ENCODE results near the gene JHY. TPM values are rescaled to one million over a fixed set of nuclear protein-coding genes. Genes with fewer than 3 reads are reported as not detected.

The JHY gene
- total RNA-seq, 3 donors from 2014 or later = 11.7 to 13.1 (median 11.8) TPM

DNA sequence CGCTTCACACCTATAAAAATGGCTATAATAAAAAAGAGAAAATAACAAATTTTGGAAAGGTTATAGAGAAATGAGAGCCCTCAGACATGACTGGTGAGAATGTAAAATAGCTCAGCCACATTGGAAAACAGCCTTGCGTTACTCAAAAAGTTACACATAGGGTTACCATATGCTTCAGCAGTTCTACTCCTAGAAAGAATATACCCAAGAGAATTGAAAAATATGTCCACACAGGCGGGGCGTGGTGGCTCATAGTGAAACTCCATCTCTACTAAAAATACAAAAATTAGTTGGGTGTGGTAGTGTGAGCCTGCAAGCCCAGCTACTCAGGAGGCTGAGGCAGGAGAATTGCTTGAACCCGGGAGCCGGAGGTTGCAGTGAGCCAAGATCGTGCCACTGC is 7.6 kb upstream of the JHY start:
- TF ChIP-seq, protein P1, sequence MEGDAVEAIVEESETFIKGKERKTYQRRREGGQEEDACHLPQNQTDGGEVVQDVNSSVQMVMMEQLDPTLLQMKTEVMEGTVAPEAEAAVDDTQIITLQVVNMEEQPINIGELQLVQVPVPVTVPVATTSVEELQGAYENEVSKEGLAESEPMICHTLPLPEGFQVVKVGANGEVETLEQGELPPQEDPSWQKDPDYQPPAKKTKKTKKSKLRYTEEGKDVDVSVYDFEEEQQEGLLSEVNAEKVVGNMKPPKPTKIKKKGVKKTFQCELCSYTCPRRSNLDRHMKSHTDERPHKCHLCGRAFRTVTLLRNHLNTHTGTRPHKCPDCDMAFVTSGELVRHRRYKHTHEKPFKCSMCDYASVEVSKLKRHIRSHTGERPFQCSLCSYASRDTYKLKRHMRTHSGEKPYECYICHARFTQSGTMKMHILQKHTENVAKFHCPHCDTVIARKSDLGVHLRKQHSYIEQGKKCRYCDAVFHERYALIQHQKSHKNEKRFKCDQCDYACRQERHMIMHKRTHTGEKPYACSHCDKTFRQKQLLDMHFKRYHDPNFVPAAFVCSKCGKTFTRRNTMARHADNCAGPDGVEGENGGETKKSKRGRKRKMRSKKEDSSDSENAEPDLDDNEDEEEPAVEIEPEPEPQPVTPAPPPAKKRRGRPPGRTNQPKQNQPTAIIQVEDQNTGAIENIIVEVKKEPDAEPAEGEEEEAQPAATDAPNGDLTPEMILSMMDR (IDR thresholded peaks at IDR 0.05) = no peak
- TF ChIP-seq POLR2AphosphoS5 (IDR thresholded peaks at IDR 0.05) (no peak), POLR2A (IDR thresholded peaks at IDR 0.05) (no peak)
- Histone ChIP-seq H3K27me3 (no peaks in the 10 kb centered on the region), H3K4me1 (no peaks in the 10 kb centered on the region), H3K27ac (no peak overlapping the region), H3K9me3 (no peaks in the 10 kb centered on the region), H3K36me3 (no peaks in the 10 kb centered on the region), H3K4me3 (no peak overlapping the region)
- DNase-seq (ENCODE audit: low spot score in 2 of 2) = no peak
- intact Hi-C loops (cut with DNase I; ENCODE audit: low total_unique reads) = loop anchor here (5.0 kb wide), 1 partner anchor 162 kb away; no protein-coding TSS in a partner anchor

DNA sequence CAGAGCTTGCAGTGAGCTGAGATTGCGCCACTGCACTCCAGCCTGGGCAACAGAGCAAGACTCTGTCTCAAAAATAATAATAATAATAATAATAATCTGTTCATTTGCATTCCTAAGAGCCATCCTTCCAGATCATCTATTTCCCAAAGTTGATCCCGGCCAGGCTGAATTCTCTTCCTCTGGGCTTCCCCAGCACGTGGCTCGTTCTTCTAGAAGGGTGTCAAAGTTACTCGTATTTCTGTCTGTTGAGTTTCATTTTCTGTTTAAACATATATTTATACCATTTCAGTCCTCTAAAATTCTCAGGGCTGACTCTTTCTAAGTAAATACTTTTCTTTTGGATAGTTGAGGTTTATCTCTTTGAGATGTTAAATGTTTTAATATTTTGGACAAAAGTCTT is 4.8 kb upstream of the JHY start:
- H3K36me3 ChIP-seq = no peaks in the 10 kb centered on the region
- no peak overlapping the region for H3K27ac ChIP-seq
- no peaks in the 10 kb centered on the region for H3K4me1 ChIP-seq
- no peak overlapping the region for H3K4me3 ChIP-seq
- TF ChIP-seq POLR2A (IDR thresholded peaks at IDR 0.05) (no peak), POLR2AphosphoS5 (IDR thresholded peaks at IDR 0.05) (no peak)
- TF ChIP-seq, protein P1 (IDR thresholded peaks at IDR 0.05) = no peak
- intact Hi-C loops (cut with DNase I; ENCODE audit: low total_unique reads) = no loop called here
- no peak for DNase-seq (ENCODE audit: low spot score in 2 of 2)
- H3K9me3 ChIP-seq = no peaks in the 10 kb centered on the region
- no peaks in the 10 kb centered on the region for H3K27me3 ChIP-seq

DNA sequence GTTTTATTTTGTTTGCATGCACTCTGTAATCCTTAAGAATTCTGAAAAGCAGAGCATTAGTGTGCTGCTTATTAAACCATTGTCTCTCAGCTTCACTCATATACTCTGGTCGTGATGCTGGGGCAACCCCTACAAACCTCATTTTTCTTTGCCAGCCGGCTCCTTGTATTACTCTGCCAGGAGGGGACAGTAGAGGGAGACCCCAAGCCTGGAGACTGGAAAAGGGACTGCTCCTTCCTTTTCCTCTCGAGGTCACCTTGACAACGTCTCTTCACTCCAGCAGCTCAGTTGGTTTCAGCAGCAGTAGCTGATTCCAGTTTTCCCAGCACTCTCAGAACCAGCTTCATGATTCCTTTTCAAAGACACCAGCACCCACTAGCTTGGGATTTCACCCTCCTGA is 2.8 kb upstream of the JHY start:
- no peaks in the 10 kb centered on the region for H3K4me1 ChIP-seq
- intact Hi-C loops (cut with DNase I; ENCODE audit: low total_unique reads) = no loop called here
- no peak overlapping the region for H3K27ac ChIP-seq
- no peaks in the 10 kb centered on the region for H3K9me3 ChIP-seq
- no peak for DNase-seq (ENCODE audit: low spot score in 2 of 2)
- H3K27me3 ChIP-seq = no peaks in the 10 kb centered on the region
- no peak overlapping the region for H3K4me3 ChIP-seq
- TF ChIP-seq POLR2A (IDR thresholded peaks at IDR 0.05) (no peak), POLR2AphosphoS5 (IDR thresholded peaks at IDR 0.05) (no peak)
- TF ChIP-seq, protein P1 (IDR thresholded peaks at IDR 0.05) = no peak
- no peaks in the 10 kb centered on the region for H3K36me3 ChIP-seq

DNA sequence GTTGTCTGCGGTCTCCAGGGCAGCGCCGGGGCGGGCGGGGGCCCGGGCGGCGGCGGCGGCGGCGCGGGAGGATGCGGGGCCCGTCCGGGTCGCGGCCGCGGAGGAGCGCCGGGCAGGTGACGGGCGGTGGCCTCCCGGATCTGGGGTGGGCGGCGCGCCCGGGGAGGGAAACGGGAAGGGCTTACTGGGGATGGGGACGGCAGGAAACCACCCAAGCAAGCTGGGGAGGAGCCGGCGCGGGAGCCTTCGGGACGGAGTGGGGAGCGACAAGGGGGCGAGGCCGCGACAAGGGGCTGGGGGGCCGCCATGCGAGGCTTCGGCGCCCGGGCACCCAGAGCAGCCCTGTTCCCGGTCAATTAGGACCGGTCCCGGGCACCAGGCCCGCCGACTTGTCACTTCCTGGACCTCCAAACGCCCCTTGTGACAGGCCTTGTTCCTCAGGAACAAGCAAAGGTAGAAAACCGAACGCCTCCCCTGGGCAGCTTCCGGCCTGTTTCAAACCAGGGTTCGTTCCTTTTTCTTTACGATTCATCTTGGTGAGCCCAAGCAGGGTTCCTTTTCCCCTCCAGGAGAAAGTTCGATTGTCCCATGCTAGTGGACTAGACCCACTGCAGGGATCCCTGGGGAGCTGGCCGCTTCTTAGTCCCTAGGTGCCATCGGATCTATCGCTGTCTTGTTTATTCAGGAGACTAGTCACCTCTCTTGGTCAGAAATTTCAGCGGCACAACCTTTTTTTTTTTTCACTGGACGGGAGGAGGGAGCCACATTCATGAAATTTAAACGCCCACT is 492 bp downstream of the JHY start:
- H3K27ac ChIP-seq = peak overlapping the region; percentile 93 to 99
- DNase-seq (ENCODE audit: low spot score in 2 of 2) = peak; percentile 52 to 53

DNA sequence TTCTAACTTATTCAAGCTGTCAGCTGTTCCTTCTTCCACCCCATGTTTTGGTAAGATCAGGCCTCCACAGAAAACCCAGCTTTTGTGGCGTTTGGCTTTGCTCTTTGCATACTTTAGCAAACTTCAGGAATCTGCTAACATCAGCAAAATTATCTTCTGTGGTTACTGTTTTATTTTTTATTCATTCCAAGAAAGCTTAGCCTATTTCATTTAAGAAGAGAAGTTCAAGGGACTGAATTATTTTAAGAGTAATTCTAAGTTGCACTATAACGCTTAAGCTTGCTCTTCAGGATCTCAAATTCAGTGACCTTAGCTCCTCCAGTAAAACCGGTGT is 1.1 kb downstream of the JHY start:
- Histone ChIP-seq H3K36me3 (no peaks in the 10 kb centered on the region), H3K4me3 (peak overlapping the region; percentile 67 to 93 (median 77)), H3K27ac (peak overlapping the region; percentile 93 to 99), H3K9me3 (no peaks in the 10 kb centered on the region), H3K4me1 (no peaks in the 10 kb centered on the region), H3K27me3 (no peaks in the 10 kb centered on the region)
- DNase-seq (ENCODE audit: low spot score in 2 of 2) = no peak
- intact Hi-C loops (cut with DNase I; ENCODE audit: low total_unique reads) = no loop called here
- no peak for TF ChIP-seq POLR2A (IDR thresholded peaks at IDR 0.05)
- TF ChIP-seq, protein P1 (IDR thresholded peaks at IDR 0.05) = no peak
- no peak for TF ChIP-seq POLR2AphosphoS5 (IDR thresholded peaks at IDR 0.05)

More for the DNA sequence above, 492 bp downstream of the JHY start:
- no peaks in the 10 kb centered on the region for H3K27me3 ChIP-seq
- H3K4me3 ChIP-seq = peak overlapping the region; percentile 67 to 93 (median 77)
- intact Hi-C loops (cut with DNase I; ENCODE audit: low total_unique reads) = no loop called here
- no peaks in the 10 kb centered on the region for H3K9me3 ChIP-seq
- TF ChIP-seq, protein P1 (IDR thresholded peaks at IDR 0.05) = no peak
- peak in 2 of 3 donors; percentile 5 to 12 for TF ChIP-seq POLR2AphosphoS5 (IDR thresholded peaks at IDR 0.05)
- no peaks in the 10 kb centered on the region for H3K36me3 ChIP-seq
- no peaks in the 10 kb centered on the region for H3K4me1 ChIP-seq

Measured in breast epithelium (tissue), 4 donors.